Middle frontal gyrus (tissue), 1 donor: ENCODE results near the gene ALDH8A1.
"Not testable (repeated sequence)": the region's sequence is repeated elsewhere in the genome, so short reads cannot be mapped to it uniquely, and the experiment has no call there.

Experiments used
- DNase-seq: peaks from one replicate; pipeline ENCODE4 v3.0.0-alpha.2; 2015; ENCODE audit warnings: low spot score; ENCODE audit errors: extremely low spot score

ALDH8A1 gene

GRCh38 chr6:134911547-134911946 lies 38.4 kb downstream of the ALDH8A1 start:
- no peak for DNase-seq

GRCh38 chr6:134910593-134910935 lies 39.3 kb downstream of the ALDH8A1 start:
- no peak for DNase-seq

GRCh38 chr6:134909701-134910592 lies 40.0 kb downstream of the ALDH8A1 start:
- no peak for DNase-seq

- peak; percentile 47 for DNase-seq
Measured at GRCh38 chr6:134908906-134909516, 40.9 kb downstream of the ALDH8A1 start.

- not testable (repeated sequence) for DNase-seq
Measured at GRCh38 chr6:134904731-134905130, 45.2 kb downstream of the ALDH8A1 start.

GRCh38 chr6:134903448-134903847 lies 46.5 kb downstream of the ALDH8A1 start:
- no peak for DNase-seq

- no peak for DNase-seq
Measured at GRCh38 chr6:134902936-134903335, 47.0 kb downstream of the ALDH8A1 start.

GRCh38 chr6:134902074-134902861 lies 47.6 kb downstream of the ALDH8A1 start:
- no peak for DNase-seq

GRCh38 chr6:134898575-134898974 lies 51.3 kb downstream of the ALDH8A1 start:
- DNase-seq: no peak

- DNase-seq: not testable (repeated sequence)
Measured at GRCh38 chr6:134898166-134898565, 51.7 kb downstream of the ALDH8A1 start.

- no peak for DNase-seq
Measured at GRCh38 chr6:134896910-134897309, 53.0 kb downstream of the ALDH8A1 start.

- no peak for DNase-seq
Measured at GRCh38 chr6:134894800-134895199, 55.1 kb downstream of the ALDH8A1 start.

- DNase-seq: no peak
Measured at GRCh38 chr6:134892362-134892761, 57.5 kb downstream of the ALDH8A1 start.

- no peak for DNase-seq
Measured at GRCh38 chr6:134891633-134892032, 58.3 kb downstream of the ALDH8A1 start.

- DNase-seq: no peak
Measured at GRCh38 chr6:134888316-134888715, 61.6 kb downstream of the ALDH8A1 start.

- DNase-seq: no peak
Measured at GRCh38 chr6:134884752-134885151, 65.1 kb downstream of the ALDH8A1 start.

- no peak for DNase-seq
Measured at GRCh38 chr6:134883314-134883713, 66.6 kb downstream of the ALDH8A1 start.

- peak; percentile 74 for DNase-seq
Measured at GRCh38 chr6:134882426-134883038, 67.4 kb downstream of the ALDH8A1 start.

- DNase-seq: no peak
Measured at GRCh38 chr6:134880487-134881190, 69.3 kb downstream of the ALDH8A1 start.

- no peak for DNase-seq
Measured at GRCh38 chr6:134878136-134878535, 71.8 kb downstream of the ALDH8A1 start.

GRCh38 chr6:134875367-134875766 lies 74.5 kb downstream of the ALDH8A1 start:
- no peak for DNase-seq
